ENCODE measurements around the gene RMP24.
A peak's percentile ranks its signal among the peaks of the same experiment; 100 is the strongest.

Gene RMP24

DNA sequence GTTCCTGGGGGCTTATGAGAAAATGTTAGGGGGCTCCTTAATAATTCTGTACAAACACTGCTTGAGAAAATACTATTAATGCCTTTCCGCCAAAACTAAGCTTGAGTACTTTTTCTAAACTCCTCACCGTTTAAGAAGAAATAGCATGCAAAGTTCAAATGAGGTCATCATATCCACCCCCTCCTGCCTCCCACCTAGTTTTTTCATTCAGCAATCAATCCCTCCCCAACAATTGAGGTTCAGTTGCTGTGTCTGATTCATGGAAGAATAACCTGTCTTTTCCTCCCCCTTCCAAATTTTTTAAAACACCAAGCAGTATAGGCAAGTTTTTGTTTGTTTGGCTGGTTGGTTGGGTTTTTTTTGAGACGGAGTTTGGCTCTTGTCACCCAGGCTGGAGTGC lies 24.4 kb upstream of the RMP24 start (continued):
- TF ChIP-seq, protein P1, sequence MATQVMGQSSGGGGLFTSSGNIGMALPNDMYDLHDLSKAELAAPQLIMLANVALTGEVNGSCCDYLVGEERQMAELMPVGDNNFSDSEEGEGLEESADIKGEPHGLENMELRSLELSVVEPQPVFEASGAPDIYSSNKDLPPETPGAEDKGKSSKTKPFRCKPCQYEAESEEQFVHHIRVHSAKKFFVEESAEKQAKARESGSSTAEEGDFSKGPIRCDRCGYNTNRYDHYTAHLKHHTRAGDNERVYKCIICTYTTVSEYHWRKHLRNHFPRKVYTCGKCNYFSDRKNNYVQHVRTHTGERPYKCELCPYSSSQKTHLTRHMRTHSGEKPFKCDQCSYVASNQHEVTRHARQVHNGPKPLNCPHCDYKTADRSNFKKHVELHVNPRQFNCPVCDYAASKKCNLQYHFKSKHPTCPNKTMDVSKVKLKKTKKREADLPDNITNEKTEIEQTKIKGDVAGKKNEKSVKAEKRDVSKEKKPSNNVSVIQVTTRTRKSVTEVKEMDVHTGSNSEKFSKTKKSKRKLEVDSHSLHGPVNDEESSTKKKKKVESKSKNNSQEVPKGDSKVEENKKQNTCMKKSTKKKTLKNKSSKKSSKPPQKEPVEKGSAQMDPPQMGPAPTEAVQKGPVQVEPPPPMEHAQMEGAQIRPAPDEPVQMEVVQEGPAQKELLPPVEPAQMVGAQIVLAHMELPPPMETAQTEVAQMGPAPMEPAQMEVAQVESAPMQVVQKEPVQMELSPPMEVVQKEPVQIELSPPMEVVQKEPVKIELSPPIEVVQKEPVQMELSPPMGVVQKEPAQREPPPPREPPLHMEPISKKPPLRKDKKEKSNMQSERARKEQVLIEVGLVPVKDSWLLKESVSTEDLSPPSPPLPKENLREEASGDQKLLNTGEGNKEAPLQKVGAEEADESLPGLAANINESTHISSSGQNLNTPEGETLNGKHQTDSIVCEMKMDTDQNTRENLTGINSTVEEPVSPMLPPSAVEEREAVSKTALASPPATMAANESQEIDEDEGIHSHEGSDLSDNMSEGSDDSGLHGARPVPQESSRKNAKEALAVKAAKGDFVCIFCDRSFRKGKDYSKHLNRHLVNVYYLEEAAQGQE (IDR thresholded peaks at IDR 0.05; ENCODE audit: unreplicated experiment) = no peak
- TF ChIP-seq, protein P2, sequence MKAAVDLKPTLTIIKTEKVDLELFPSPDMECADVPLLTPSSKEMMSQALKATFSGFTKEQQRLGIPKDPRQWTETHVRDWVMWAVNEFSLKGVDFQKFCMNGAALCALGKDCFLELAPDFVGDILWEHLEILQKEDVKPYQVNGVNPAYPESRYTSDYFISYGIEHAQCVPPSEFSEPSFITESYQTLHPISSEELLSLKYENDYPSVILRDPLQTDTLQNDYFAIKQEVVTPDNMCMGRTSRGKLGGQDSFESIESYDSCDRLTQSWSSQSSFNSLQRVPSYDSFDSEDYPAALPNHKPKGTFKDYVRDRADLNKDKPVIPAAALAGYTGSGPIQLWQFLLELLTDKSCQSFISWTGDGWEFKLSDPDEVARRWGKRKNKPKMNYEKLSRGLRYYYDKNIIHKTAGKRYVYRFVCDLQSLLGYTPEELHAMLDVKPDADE (IDR thresholded peaks at IDR 0.05) = no peak
- TF ChIP-seq, protein P3, sequence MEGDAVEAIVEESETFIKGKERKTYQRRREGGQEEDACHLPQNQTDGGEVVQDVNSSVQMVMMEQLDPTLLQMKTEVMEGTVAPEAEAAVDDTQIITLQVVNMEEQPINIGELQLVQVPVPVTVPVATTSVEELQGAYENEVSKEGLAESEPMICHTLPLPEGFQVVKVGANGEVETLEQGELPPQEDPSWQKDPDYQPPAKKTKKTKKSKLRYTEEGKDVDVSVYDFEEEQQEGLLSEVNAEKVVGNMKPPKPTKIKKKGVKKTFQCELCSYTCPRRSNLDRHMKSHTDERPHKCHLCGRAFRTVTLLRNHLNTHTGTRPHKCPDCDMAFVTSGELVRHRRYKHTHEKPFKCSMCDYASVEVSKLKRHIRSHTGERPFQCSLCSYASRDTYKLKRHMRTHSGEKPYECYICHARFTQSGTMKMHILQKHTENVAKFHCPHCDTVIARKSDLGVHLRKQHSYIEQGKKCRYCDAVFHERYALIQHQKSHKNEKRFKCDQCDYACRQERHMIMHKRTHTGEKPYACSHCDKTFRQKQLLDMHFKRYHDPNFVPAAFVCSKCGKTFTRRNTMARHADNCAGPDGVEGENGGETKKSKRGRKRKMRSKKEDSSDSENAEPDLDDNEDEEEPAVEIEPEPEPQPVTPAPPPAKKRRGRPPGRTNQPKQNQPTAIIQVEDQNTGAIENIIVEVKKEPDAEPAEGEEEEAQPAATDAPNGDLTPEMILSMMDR (conservative IDR thresholded peaks at IDR 0.05; ENCODE audit: low read depth in 2 of 2) = no peak
- TF ChIP-seq EZH2 (IDR thresholded peaks at IDR 0.05; ENCODE audit: low read depth, unreplicated experiment) (no peak), STAT1 (IDR thresholded peaks at IDR 0.05; ENCODE audit: unreplicated experiment) (no peak), CREB1 (CRISPR knock-in tag; IDR thresholded peaks at IDR 0.05; ENCODE audit: low read depth) (no peak), ZNF114 (CRISPR knock-in tag; IDR thresholded peaks at IDR 0.05) (no peak), POLR2AphosphoS5 (IDR thresholded peaks at IDR 0.05; ENCODE audit: low read depth) (no peak), EZH2phosphoT487 (IDR thresholded peaks at IDR 0.05; ENCODE audit: unreplicated experiment) (no peak), JUNB (IDR thresholded peaks at IDR 0.05; ENCODE audit: unreplicated experiment) (no peak), NANOG (IDR thresholded peaks at IDR 0.05; ENCODE audit: borderline replicate concordance) (no peak)

DNA sequence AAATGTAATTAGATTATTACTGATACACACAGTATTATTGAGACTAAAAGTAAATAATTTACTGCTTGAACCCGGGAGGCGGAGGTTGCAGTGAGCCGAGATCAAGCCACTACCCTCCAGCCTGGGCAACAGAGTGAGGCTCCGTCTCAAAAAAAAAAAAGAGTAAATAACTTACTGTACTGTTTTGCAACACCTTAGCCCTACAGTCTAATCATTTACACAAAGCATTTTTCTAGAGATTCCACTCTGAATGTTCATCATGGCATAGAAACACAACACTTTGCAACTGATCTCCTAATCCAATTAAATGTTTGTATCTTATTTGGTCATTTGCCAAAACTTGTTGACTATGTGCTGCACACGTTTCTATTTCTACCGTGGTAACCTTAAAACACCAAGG lies 23.4 kb upstream of the RMP24 start:
- H3K36me3 ChIP-seq (ENCODE audit: insufficient read depth) = peaks cover 4% of the 10 kb centered on the region; the same call in 1 of the 2 replicates
- peak overlapping the region; percentile 94 for H3K4me2 ChIP-seq
- H4K20me1 ChIP-seq (replicated peaks; ENCODE audit: insufficient read depth) = no peaks in the 10 kb centered on the region
- H3K4me3 Mint-ChIP-seq = peak overlapping the region; percentile 70
- no peak for ATAC-seq
- H3K27ac ChIP-seq (ENCODE audit: low read depth) = no peak overlapping the region
- no peak for DNase-seq (ENCODE audit: low spot score)
- no peaks in the 10 kb centered on the region for H3F3A ChIP-seq (replicated peaks; ENCODE audit: low read depth)
- peaks cover 3% of the 10 kb centered on the region for H3K27me3 Mint-ChIP-seq (ENCODE audit: insufficient read depth, low read depth, poor library complexity)
- no peak overlapping the region for H3K27ac Mint-ChIP-seq
- peaks cover 7% of the 10 kb centered on the region; the same call in 1 of the 3 replicates for H3K9me3 Mint-ChIP-seq
- peaks cover 21% of the 10 kb centered on the region; the same call in 2 of the 3 replicates for H3K4me1 Mint-ChIP-seq
- TF ChIP-seq, protein P3 (conservative IDR thresholded peaks at IDR 0.05; ENCODE audit: low read depth in 2 of 2) = no peak
- TF ChIP-seq EZH2 (IDR thresholded peaks at IDR 0.05; ENCODE audit: low read depth, unreplicated experiment) = no peak
- no peak for TF ChIP-seq ZNF331 (CRISPR knock-in tag; IDR thresholded peaks at IDR 0.05; ENCODE audit: low read depth)
- TF ChIP-seq JUNB (IDR thresholded peaks at IDR 0.05; ENCODE audit: unreplicated experiment) = no peak
- peak overlapping the region; percentile 84; the same call in 1 of the 2 replicates for H2AFZ ChIP-seq
- H3K36me3 Mint-ChIP-seq (ENCODE audit: low read depth) = peaks cover 13% of the 10 kb centered on the region
- peaks cover 41% of the 10 kb centered on the region for H3K79me2 ChIP-seq (replicated peaks; ENCODE audit: insufficient read depth)
- H3K9me2 ChIP-seq (ENCODE audit: insufficient read depth) = no peaks in the 10 kb centered on the region; the same call in 1 of the 2 replicates
- peaks cover 15% of the 10 kb centered on the region for H3K4me1 ChIP-seq (ENCODE audit: insufficient read depth)
- H3K27me3 ChIP-seq (ENCODE audit: insufficient read depth) = no peaks in the 10 kb centered on the region
- H3K4me3 ChIP-seq = peak overlapping the region; percentile 66

Data from GM23338 (cell line).